ENCODE results near the gene SIVA1.

Gene SIVA1

DNA sequence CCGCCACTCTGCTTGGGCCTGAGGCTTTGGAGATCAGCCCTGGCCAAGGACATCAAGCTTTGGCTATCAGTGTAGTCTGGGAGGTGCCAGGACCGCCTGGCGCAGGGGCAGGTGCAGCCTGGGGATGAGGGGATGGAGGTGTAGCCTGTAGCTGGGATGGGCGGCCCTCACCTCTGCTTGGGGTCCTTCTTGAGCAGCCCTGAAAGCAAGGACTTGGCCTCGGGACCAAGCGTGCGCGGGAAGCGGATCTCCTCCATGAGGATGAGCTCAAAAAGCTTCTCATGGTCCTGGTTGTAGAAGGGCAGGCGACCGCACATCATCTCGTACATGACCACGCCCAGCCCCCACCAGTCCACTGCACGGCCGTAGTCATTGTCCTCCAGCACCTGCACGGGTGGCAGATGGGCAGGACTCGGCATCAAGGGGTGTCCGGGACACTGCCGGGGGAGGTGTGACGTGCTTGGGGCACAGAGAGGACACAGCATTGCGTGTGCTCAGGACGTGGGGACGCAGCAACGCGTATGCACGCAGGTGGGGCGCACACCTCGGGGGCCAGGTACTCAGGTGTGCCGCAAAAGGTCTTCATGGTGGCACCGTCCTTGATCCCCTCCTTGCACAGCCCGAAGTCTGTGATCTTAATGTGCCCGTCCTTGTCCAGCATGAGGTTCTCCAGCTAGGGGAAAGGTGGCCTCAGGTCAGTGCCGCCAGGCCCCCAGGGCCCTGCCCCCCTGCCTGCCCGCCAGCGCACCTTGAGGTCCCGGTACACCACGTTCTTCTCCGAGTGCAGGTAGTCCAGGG lies 20.0 kb downstream of the SIVA1 start:
- DNase-seq, result no peak

DNA sequence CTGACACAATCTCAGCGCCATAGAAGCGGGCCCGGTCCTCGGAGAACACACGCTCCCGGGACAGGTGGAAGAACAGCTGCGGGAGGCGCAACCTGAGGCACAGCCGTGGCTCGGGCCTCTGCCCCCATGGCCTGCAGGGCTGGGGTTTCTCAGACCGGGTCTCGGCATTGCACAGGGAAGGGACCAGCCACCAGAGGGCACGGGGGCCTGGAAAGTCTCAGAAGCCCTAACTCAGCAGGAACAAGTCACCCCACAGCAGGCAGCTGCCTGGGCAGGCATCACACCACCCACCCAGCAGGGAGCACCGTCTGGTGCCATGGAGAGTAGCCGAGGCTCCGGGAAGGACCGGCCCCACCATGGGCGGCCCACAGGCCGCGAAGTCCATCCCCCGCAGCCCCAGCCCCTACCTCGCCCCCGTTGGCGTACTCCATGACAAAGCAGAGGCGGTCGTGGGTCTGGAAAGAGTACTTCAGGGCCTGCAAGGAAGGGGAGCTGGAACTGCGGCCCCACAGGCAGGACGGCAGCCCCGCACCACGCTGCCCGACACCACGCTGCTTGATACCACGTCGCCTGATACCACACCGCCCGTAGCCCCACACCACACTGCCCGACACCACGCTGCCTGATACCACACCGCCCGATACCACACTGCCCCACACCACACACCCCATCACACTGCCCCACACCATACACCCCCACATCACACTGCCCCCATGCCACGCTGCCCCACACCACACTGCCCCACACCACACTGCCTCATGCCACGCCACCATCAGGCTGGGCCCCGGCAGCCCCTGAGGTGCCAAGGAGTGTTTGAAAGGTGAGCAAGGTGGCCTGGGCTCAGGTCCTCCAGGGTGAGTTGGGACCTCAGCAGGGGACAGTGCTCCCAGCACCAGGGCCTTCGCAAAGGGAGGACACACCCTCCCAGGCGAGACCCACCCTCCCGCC lies 20.8 kb downstream of the SIVA1 start:
- no peak for DNase-seq

- no peak for DNase-seq
Measured at GRCh38 chr14:104774453-104775072, 21.6 kb downstream of the SIVA1 start.

- no peak for DNase-seq
Measured at GRCh38 chr14:104775073-104775489, 22.1 kb downstream of the SIVA1 start.

DNA sequence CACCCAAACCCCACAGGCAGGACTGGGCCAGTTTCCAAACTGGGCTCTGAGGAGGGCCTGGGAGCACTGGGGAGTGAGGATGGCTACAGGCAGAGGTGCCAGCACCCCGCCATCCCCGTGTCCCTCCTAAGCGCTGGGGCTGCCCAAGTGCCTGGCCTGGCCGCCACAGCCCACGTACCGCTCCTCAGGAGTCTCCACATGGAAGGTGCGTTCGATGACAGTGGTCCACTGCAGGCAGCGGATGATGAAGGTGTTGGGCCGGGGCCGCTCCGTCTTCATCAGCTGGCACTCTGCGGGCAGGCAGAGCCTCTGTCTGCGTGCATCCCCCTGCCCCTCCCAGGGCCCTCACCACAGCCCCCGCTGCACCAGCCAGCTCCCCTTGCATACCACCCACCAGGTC lies 23.5 kb downstream of the SIVA1 start:
- DNase-seq, result no peak

DNA sequence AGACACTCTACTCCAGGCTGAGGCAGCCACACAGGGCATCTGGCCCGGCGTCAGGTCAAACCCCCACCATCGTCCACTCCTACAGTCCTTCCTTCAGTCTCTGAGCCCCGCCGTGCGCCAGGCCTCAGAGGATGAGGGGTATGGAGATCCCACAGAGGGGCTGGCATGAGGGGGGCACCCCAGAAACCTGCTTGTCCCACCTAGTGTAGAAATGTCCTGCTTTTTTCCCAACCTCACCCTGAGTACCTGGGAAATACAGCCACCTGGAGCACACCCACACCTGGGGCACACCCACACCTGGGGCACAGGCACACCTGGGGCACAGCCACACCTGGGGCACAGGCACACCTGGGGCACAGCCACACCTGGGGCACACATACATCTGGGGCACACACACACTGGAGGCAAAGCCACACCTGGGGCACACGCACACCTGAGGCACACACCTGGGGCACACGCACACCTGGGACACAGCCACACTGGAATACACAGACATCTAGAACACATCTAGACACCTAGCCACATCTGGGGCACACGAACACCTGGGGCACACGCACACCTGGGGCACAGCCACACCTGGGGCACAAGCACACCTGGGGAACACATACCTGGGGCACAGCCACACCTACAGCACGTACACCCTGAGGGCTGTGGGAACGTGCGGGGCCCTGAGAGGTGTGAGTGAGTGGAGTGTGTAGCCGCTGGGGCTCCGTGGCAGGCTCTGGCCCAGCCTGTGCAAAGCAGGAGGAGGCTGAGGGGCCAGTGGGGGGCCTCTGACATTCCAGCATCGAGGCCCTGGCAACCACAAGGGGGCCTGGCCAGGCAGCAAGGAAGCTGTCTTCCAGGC lies 24.2 kb downstream of the SIVA1 start:
- no peak for DNase-seq

DNA sequence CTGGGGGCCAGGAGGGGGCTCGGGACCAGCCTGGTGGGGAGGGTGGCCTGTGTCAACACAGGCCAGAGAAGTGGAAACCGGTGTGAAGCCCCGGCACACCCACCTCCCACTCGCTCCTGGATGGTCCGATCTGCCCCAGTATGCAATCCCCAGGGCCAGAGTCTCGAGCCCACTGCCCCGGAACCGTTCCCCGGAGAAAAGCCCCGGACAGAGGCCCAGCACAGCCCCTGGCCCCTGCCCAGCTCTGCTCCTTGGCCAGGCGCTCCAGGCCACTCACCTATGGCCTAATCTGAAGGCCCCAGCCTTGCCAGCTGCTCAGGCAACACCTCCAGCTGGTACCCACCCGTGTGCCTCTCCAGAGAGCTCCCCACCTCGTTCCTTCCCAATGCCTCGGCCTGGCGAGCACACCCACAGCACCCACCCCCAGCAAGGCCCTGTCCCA lies 24.9 kb downstream of the SIVA1 start:
- no peak for DNase-seq

- DNase-seq, result no peak
Measured at GRCh38 chr14:104778694-104779331, 25.9 kb downstream of the SIVA1 start.

GRCh38 chr14:104779776-104780512 lies 27.0 kb downstream of the SIVA1 start:
- no peak for DNase-seq

DNA sequence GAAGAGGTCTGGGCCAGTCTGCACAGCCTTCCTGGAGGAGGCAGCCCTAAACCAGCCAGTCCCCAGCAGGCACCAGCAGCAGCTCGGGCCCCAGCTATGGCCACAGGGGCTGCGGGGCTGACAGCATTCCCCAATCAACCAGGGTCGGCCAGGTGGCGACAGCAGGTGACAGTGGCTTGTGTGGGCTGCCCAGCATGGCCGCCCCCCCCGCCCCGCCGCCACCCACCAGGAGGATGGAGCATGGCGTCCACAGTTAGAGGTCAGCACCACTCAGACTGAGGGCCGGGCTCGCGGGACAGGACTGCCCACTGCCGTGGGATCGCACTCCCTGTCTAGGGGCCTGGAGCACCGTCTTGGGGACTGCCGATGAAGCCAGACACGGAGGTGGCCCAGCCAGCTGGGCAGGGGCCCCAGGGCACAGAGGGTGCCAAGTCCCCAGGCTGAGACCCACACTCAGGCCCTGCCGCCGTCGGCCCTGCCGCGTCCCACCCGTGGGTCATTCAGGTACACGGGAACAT lies 27.6 kb downstream of the SIVA1 start:
- DNase-seq, result no peak

DNA sequence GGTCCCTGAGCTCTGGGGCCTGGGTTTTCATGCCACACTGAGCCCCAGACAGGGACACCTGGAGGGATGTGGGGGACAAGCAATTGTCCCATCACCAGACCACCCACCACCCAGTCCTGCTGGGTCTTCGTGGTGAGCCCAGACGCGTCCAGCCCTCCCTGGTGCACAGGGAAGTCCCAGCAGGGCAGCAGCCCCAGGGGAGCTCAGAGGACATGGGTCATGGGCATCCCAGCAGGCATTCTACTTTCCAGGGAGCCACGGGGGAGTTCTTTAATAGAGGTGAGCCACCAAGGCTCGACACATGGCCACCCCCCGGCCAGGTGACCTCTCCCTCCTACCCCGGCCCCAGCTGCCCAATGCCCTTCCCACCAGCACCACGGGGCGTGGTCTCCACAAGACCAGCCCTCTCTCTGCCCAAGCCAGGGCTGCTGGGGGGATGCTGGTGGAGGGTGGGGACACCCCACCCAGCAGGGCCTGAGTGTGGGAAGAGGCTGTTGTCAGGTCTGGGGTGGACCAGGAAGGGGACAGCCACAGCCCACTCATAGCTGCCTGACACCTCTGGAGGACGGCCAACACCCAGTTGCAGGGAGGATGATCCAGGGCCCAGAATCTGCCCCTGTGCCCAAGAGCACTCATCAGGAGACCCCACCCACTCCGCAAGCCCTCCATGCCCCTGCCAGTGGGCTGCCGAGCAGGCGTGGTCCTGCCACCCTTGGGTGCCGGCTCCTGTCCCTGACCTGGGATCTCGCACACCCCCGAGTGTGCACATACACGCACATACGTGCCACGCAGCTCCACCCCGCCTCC lies 28.5 kb downstream of the SIVA1 start:
- DNase-seq, result no peak

GRCh38 chr14:104782086-104782807 lies 29.3 kb downstream of the SIVA1 start:
- no peak for DNase-seq

GRCh38 chr14:104782808-104783139 lies 29.8 kb downstream of the SIVA1 start:
- DNase-seq, result no peak

- DNase-seq, result no peak
Measured at GRCh38 chr14:104783484-104784217, 30.7 kb downstream of the SIVA1 start.

DNA sequence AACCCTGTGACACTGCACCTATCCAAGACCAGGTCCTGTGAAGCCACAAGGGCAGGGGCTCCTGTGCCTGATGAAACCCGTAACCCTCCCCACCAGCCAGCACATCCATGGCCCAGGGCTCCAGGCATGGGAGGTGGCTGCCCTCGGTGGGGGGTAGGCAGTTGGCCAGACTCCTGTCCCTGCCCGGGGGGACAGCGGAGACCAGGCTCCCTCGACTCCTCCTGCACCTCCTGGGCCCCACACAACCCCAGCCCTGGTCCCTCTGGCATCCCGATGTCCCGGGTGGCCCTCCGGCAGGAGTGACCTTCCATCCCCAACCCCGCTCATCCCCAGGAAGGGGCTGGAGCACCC lies 31.2 kb downstream of the SIVA1 start:
- no peak for DNase-seq

GRCh38 chr14:104784846-104785707 lies 32.1 kb downstream of the SIVA1 start:
- DNase-seq, result no peak

- no peak for DNase-seq
Measured at GRCh38 chr14:104785708-104786080, 32.7 kb downstream of the SIVA1 start.

DNA sequence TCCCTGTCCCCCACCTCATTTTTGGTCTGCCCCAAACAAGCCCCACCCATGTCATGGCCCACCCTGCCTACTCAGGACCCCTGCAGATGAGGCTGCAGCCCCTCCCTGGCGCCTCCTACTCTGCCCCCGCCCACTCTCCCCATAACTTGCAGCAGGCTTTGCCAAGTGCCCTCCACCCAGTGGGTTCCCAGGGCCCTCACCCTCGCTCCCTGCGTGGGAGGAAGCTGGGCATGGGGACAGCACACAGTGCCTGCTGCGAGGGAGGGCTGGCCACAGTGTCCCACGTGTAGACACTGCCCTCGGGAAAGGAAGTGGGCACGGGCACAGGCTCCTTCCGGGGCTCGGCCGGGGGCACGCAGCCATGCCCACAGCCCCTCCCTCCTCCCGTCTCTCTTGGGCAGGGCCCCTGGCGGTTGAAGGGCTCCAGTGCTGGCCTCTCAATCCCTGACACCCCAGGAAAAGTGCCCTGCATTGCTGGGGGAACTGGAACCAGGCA lies 33.2 kb downstream of the SIVA1 start:
- no peak for DNase-seq

Data from NCI-H187 (cell line).